Spleen (tissue), 11 donors: Measurements from ENCODE around the gene EGFR. TPM values are rescaled to one million over a fixed set of nuclear protein-coding genes. Genes with fewer than 3 reads are reported as not detected.

Source experiments
- DNase-seq: peaks from one replicate; pipeline ENCODE4 v3.0.0-alpha.2; 2020
- H3K27ac ChIP-seq, 8 donors: fragments of 200-600 bp; sonication (generic) in 7 of 8; 1 replicate in 4 of 8; 2 replicates in 4 of 8; pipeline versions ENCODE4 v1.5.0 to v1.8.0; 2016 to 2021; ENCODE audit warnings: inconsistent platforms in 4 of 8, mild to moderate bottlenecking in 4 of 8, moderate library complexity in 1 of 8
- H3K27me3 ChIP-seq, 7 donors: fragments of 200-600 bp; sonication (generic) in 6 of 7; replicated peaks in 1 of 7; 1 replicate in 4 of 7; 2 replicates in 3 of 7; pipeline versions ENCODE4 v1.5.0 to v1.8.0; 2016 to 2021; ENCODE audit warnings: inconsistent platforms in 3 of 7, mild to moderate bottlenecking in 1 of 7
- H3K36me3 ChIP-seq, 6 donors: fragments of 200-600 bp; sonication (generic) in 5 of 6; 1 replicate in 4 of 6; 2 replicates in 2 of 6; pipeline versions ENCODE4 v1.5.0 to v1.8.0; 2016 to 2021; ENCODE audit warnings: inconsistent platforms in 2 of 6
- H3K4me1 ChIP-seq, 6 donors: fragments of 200-600 bp; sonication (generic) in 5 of 6; 1 replicate in 3 of 6; 2 replicates in 3 of 6; pipeline versions ENCODE4 v1.5.0 to v1.8.0; 2016 to 2021; ENCODE audit warnings: inconsistent platforms in 3 of 6
- H3K4me3 ChIP-seq, 8 donors: fragments of 200-600 bp; sonication (generic) in 7 of 8; 1 replicate in 4 of 8; 2 replicates in 4 of 8; pipeline versions ENCODE4 v1.5.0 to v1.8.0; 2016 to 2021; ENCODE audit warnings: inconsistent platforms in 4 of 8, mild to moderate bottlenecking in 4 of 8, moderate library complexity in 2 of 8
- H3K9me3 ChIP-seq, 8 donors: fragments of 200-600 bp; sonication (generic) in 7 of 8; 1 replicate in 4 of 8; 2 replicates in 4 of 8; pipeline versions ENCODE4 v1.5.0 to v1.8.0; 2016 to 2021; ENCODE audit warnings: inconsistent platforms in 4 of 8
- CTCF ChIP-seq, 11 experiments: fragments of 200-600 bp in 7 of 11; fragments of 450-650 bp in 4 of 11; sonication (generic) in 4 of 11; IDR thresholded peaks in 8 of 11; conservative IDR thresholded peaks in 3 of 11; 1 replicate in 7 of 11; 2 replicates in 4 of 11; pipeline versions ENCODE4 v1.4.0 to v1.8.0; 2016 to 2021; ENCODE audit warnings: antibody characterized with exemption in 11 of 11, inconsistent platforms in 4 of 11, mild to moderate bottlenecking in 1 of 11
- POLR2A ChIP-seq, 3 donors: fragments of 450-650 bp; IDR thresholded peaks; one replicate each; pipeline ENCODE4 v1.5.1; 2017; ENCODE audit warnings: antibody characterized with exemption in 3 of 3, mild to moderate bottlenecking in 1 of 3
- POLR2AphosphoS5 ChIP-seq, 3 donors: sonication (generic); formaldehyde crosslinking; IDR thresholded peaks; one replicate each; pipeline ENCODE4 v1.5.1; 2017; ENCODE audit warnings: antibody characterized with exemption in 3 of 3
- WGBS, 5 donors: extraction: QIAGEN DNeasy Blood & Tissue Kit in 3 of 5; methylation state at CpG; one replicate each; pipeline versions ENCODE4 v1.1.5 to v1.1.7; 2013 to 2018; 5-methylcytosine and 5-hydroxymethylcytosine counted together
- intact Hi-C: fragments of 100-400 bp; cut with DNase I; formaldehyde crosslinking; loops from one replicate; pipeline ENCODE4 v1.15.0; 2023; ENCODE audit warnings: low total_unique reads
- polyA plus RNA-seq, 3 donors: library from polyadenylated mRNA; stranded (reverse); fragments of 200-250 nt; gene quantifications; one replicate each; pipeline ENCODE4 v1.2.1, GENCODE V29; 2013
- total RNA-seq, 7 donors: library from RNA; depleted of rRNA in 3 of 7; stranded (reverse); fragments of >200 nt in 3 of 7; fragmentation: NEBNext Ultra II Directional in 4 of 7; extraction: Animal tissue kit (Norgen Biotek cat#: 25700) in 4 of 7; gene quantifications; one replicate each; pipeline versions ENCODE4 v1.1.0 to v1.2.1, GENCODE V29; 2016 to 2021
- donor health status: healthy with polysubstance abuse.
- donor health status: DM: no; HTN: no; CAD: no; lungs with moderate emphysema.
- donor health status: DM: no; HTN: no; CAD: no.
- donor health status: Bipolar disorder and iron deficiency.
- donor health status: healthy.
- donor health status: DM: no; HTN: no; CAD: no.
- donor health status: DM: yes; HTN: yes; CAD: no.

Gene EGFR
- total and polyA plus RNA-seq, 10 donors: 1.1 to 35.2 (median 24.5) TPM

- TF ChIP-seq POLR2A (IDR thresholded peaks at IDR 0.05): no peak
- no peak for TF ChIP-seq POLR2AphosphoS5 (IDR thresholded peaks at IDR 0.05)
- no peak for TF ChIP-seq CTCF (IDR thresholded peaks at IDR 0.05 in 8 of 11, conservative IDR thresholded peaks at IDR 0.05 in 3 of 11)
- Histone ChIP-seq H3K9me3 (no peaks in the 10 kb centered on the region), H3K4me1 (no peaks in the 10 kb centered on the region), H3K36me3 (peaks cover 0 to 76% (median 3%) of the 10 kb centered on the region in 6 donors), H3K27me3 (no peaks in the 10 kb centered on the region), H3K27ac (no peak overlapping the region), H3K4me3 (no peak overlapping the region)
- peak; percentile 30 for DNase-seq
- 93 to 96% (median 95%) methylated on average over 7 of the region's 7 CpGs for WGBS, 5 donors
- intact Hi-C loops: no loop called here
Measured at GRCh38 chr7:55173671-55174070, 154.9 kb downstream of the EGFR start.

- intact Hi-C loops: no loop called here
- no peaks in the 10 kb centered on the region for H3K27me3 ChIP-seq
- H3K36me3 ChIP-seq: peaks cover 0 to 83% (median 3%) of the 10 kb centered on the region in 6 donors
- no peak for TF ChIP-seq POLR2A (IDR thresholded peaks at IDR 0.05)
- H3K4me3 ChIP-seq: no peak overlapping the region
- DNase-seq: peak; percentile 32
- H3K4me1 ChIP-seq: no peaks in the 10 kb centered on the region
- H3K9me3 ChIP-seq: no peaks in the 10 kb centered on the region
- WGBS, 5 donors: 86 to 91% (median 90%) methylated on average over 11 to 12 of the region's 12 CpGs
- no peak overlapping the region for H3K27ac ChIP-seq
Measured at GRCh38 chr7:55174456-55174855, 155.6 kb downstream of the EGFR start.

- Histone ChIP-seq H3K9me3 (no peaks in the 10 kb centered on the region), H3K4me1 (no peaks in the 10 kb centered on the region), H3K36me3 (peaks cover 0 to 79% (median 3%) of the 10 kb centered on the region in 6 donors), H3K27ac (no peak overlapping the region), H3K27me3 (no peaks in the 10 kb centered on the region), H3K4me3 (no peak overlapping the region)
- intact Hi-C loops: no loop called here
- no peak for TF ChIP-seq POLR2AphosphoS5 (IDR thresholded peaks at IDR 0.05)
- TF ChIP-seq CTCF (IDR thresholded peaks at IDR 0.05 in 8 of 11, conservative IDR thresholded peaks at IDR 0.05 in 3 of 11): no peak
- TF ChIP-seq POLR2A (IDR thresholded peaks at IDR 0.05): no peak
- DNase-seq: no peak
- 92 to 100% (median 96%) methylated on average over 1 of the region's 1 CpG for WGBS, 5 donors
Measured at GRCh38 chr7:55174856-55175255, 156.0 kb downstream of the EGFR start.

- Histone ChIP-seq H3K4me1 (no peaks in the 10 kb centered on the region), H3K4me3 (no peak overlapping the region), H3K9me3 (no peaks in the 10 kb centered on the region), H3K27me3 (no peaks in the 10 kb centered on the region), H3K27ac (no peak overlapping the region), H3K36me3 (peaks cover 0 to 76% (median 3%) of the 10 kb centered on the region in 6 donors)
- 66 to 79% (median 76%) methylated on average over 7 of the region's 7 CpGs for WGBS, 5 donors
- TF ChIP-seq POLR2A (IDR thresholded peaks at IDR 0.05): no peak
- no peak for TF ChIP-seq CTCF (IDR thresholded peaks at IDR 0.05 in 8 of 11, conservative IDR thresholded peaks at IDR 0.05 in 3 of 11)
- no peak for TF ChIP-seq POLR2AphosphoS5 (IDR thresholded peaks at IDR 0.05)
- DNase-seq: no peak
- intact Hi-C loops: no loop called here
Measured at GRCh38 chr7:55177068-55177530, 158.3 kb downstream of the EGFR start.
